ENCODE measurements around the gene CNOT2. TPM values are rescaled to one million over a fixed set of nuclear protein-coding genes. Genes with fewer than 3 reads are reported as not detected.

Gene CNOT2
- total RNA-seq, 1 experiment from 2014 or later, result 82.9 TPM

- Histone ChIP-seq H2AK5ac (ENCODE audit: insufficient read length, low read length) (no peak overlapping the region), H4K8ac (replicated peaks; ENCODE audit: insufficient read length, low read depth, low read length) (no peak overlapping the region), H3K14ac (ENCODE audit: insufficient read depth, low read length) (no peak overlapping the region), H3K4ac (ENCODE audit: low read depth, low read length) (no peak overlapping the region), H2BK5ac (ENCODE audit: insufficient read length, low read length) (no peak overlapping the region), H2BK12ac (ENCODE audit: insufficient read length, low read depth, low read length) (no peak overlapping the region), H2BK20ac (ENCODE audit: low read depth, low read length, poor library complexity, severe bottlenecking) (no peak overlapping the region), H3K4me1 (ENCODE audit: insufficient read depth, low read length) (no peaks in the 10 kb centered on the region), H3K27ac (ENCODE audit: insufficient read length, low read depth, low read length) (no peak overlapping the region), H2BK120ac (ENCODE audit: low read depth, low read length, poor library complexity, severe bottlenecking) (no peak overlapping the region), H4K91ac (ENCODE audit: insufficient read length, low read depth, low read length) (no peak overlapping the region), H3K23me2 (ENCODE audit: insufficient read length, low read depth, low read length, poor library complexity, severe bottlenecking) (no peaks in the 10 kb centered on the region), H3K79me2 (ENCODE audit: insufficient read depth, low read length) (no peaks in the 10 kb centered on the region), H3T11ph (ENCODE audit: low read length) (no peak overlapping the region), H3K27me3 (ENCODE audit: insufficient read depth, low read length) (no peaks in the 10 kb centered on the region), H4K20me1 (ENCODE audit: control insufficient read depth, insufficient read depth, insufficient read length) (no peaks in the 10 kb centered on the region), H2AFZ (ENCODE audit: low read length) (no peak overlapping the region), H3K23ac (ENCODE audit: insufficient read length, low read depth, low read length) (no peak overlapping the region), H3K56ac (ENCODE audit: insufficient read length, low read depth, low read length) (no peak overlapping the region), H3K4me2 (ENCODE audit: insufficient read depth, insufficient read length, low read length) (no peak overlapping the region), H4K5ac (ENCODE audit: insufficient read length, low read depth, low read length) (no peak overlapping the region), H2BK15ac (ENCODE audit: low read depth, low read length) (no peak overlapping the region), H3K18ac (ENCODE audit: insufficient read length, low read depth, low read length) (no peak overlapping the region), H3K9ac (ENCODE audit: extremely low read depth, insufficient read length, low read length) (no peak overlapping the region), H3K79me1 (ENCODE audit: insufficient read depth, low read depth, low read length, poor library complexity, severe bottlenecking) (no peaks in the 10 kb centered on the region), H3K9me3 (ENCODE audit: control insufficient read depth, low read depth, low read length) (no peaks in the 10 kb centered on the region)
- no peak for DNase-seq
- peaks cover 21 to 48% (median 29%) of the 10 kb centered on the region in 3 experiments for H3K36me3 Mint-ChIP-seq (ENCODE audit: insufficient read depth in 1 of 3, low read depth in 3 of 3)
- H3K9me3 Mint-ChIP-seq, result peaks cover 33 to 46% of the 10 kb centered on the region in 2 experiments
- TF ChIP-seq CTCF (conservative IDR thresholded peaks at IDR 0.05), result no peak
- WGBS (ENCODE audit: extremely low coverage, insufficient read length, low lambda C conversion rate), result no CpG with 5 or more reads among the region's 2 CpGs
- H3K27ac Mint-ChIP-seq, result no peak overlapping the region
- H3K4me1 Mint-ChIP-seq, result no peaks in the 10 kb centered on the region
- no peaks in the 10 kb centered on the region for H3K27me3 Mint-ChIP-seq (ENCODE audit: low read depth)
- H3K4me3 Mint-ChIP-seq, result no peak overlapping the region
These were observed 28.1 kb upstream of the CNOT2 start for GRCh38 chr12:70214972-70215617.

Measured in H9 (cell line).